Liver (tissue), 9 donors: ENCODE data around the gene DDX1. TPM values are rescaled to one million over a fixed set of nuclear protein-coding genes. Genes with fewer than 3 reads are reported as not detected.

Experiments
- DNase-seq: peaks from one replicate; pipeline ENCODE4 v3.0.0-alpha.2; 2017; ENCODE audit warnings: low spot score
- H3K27ac ChIP-seq, 2 donors: one replicate each; pipeline ENCODE4 v1.7.0; 2013; ENCODE audit warnings: inconsistent platforms in 2 of 2, low read length in 2 of 2, control low read depth in 1 of 2, low read depth in 1 of 2, mild to moderate bottlenecking in 1 of 2
- H3K27me3 ChIP-seq, 4 donors: one replicate each; pipeline versions ENCODE4 v1.6.1 to v1.7.0; 2013; ENCODE audit warnings: low read length in 3 of 4, inconsistent platforms in 1 of 4, mild to moderate bottlenecking in 1 of 4, moderate library complexity in 1 of 4; ENCODE audit not compliant: control insufficient read depth in 4 of 4, insufficient read depth in 4 of 4
- H3K36me3 ChIP-seq, 4 donors: one replicate each; pipeline versions ENCODE4 v1.6.1 to v1.7.0; 2013; ENCODE audit warnings: low read length in 3 of 4, mild to moderate bottlenecking in 3 of 4, low read depth in 1 of 4, moderate library complexity in 1 of 4; ENCODE audit not compliant: control insufficient read depth in 4 of 4, insufficient read depth in 3 of 4
- H3K4me1 ChIP-seq, 4 donors: one replicate each; pipeline versions ENCODE4 v1.6.1 to v1.7.0; 2013; ENCODE audit warnings: low read length in 3 of 4, mild to moderate bottlenecking in 3 of 4, moderate library complexity in 1 of 4; ENCODE audit not compliant: control insufficient read depth in 4 of 4, insufficient read depth in 4 of 4
- H3K4me3 ChIP-seq, 3 donors: one replicate each; pipeline versions ENCODE4 v1.6.1 to v1.7.0; 2013; ENCODE audit warnings: low read length in 3 of 3, control low read depth in 1 of 3, low read depth in 1 of 3, mild to moderate bottlenecking in 1 of 3
- H3K9ac ChIP-seq, 2 donors: one replicate each; pipeline ENCODE4 v1.7.0; 2013; ENCODE audit warnings: low read length in 2 of 2, mild to moderate bottlenecking in 2 of 2, moderate library complexity in 2 of 2, control low read depth in 1 of 2, low read depth in 1 of 2
- H3K9me3 ChIP-seq, 4 donors: one replicate each; pipeline versions ENCODE4 v1.6.1 to v1.7.0; 2013; ENCODE audit warnings: low read length in 3 of 4; ENCODE audit not compliant: control insufficient read depth in 4 of 4
- ATF3 ChIP-seq: IDR thresholded peaks from 2 replicates; pipeline ENCODE4 v1.6.1; 2016; ENCODE audit warnings: antibody characterized with exemption
- CTCF ChIP-seq: fragments of 150-350 bp; IDR thresholded peaks from 2 replicates; pipeline ENCODE4 v1.5.1; 2017; ENCODE audit warnings: improper control_type of control experiment, low read depth, low read length; ENCODE audit not compliant: missing input control
- FOXA1 ChIP-seq: IDR thresholded peaks from 2 replicates; pipeline ENCODE4 v1.6.1; 2016; ENCODE audit warnings: antibody characterized with exemption
- GABPA ChIP-seq, 2 donors: IDR thresholded peaks in 1 of 2; conservative IDR thresholded peaks in 1 of 2; 2 replicates each; pipeline ENCODE4 v1.6.1; 2016; ENCODE audit warnings: antibody characterized with exemption in 2 of 2, mild to moderate bottlenecking in 1 of 2, moderate library complexity in 1 of 2
- HNF4A ChIP-seq, 2 donors: conservative IDR thresholded peaks; 2 replicates each; pipeline ENCODE4 v1.6.1; 2016; ENCODE audit warnings: antibody characterized with exemption in 2 of 2, mild to moderate bottlenecking in 2 of 2
- HNF4G ChIP-seq: IDR thresholded peaks from 2 replicates; pipeline ENCODE4 v1.6.1; 2016; ENCODE audit warnings: antibody characterized with exemption
- JUND ChIP-seq, 2 donors: IDR thresholded peaks; 2 replicates each; pipeline ENCODE4 v1.6.1; 2016; ENCODE audit warnings: antibody characterized with exemption in 2 of 2
- MAX ChIP-seq: IDR thresholded peaks from 2 replicates; pipeline ENCODE4 v1.6.1; 2016; ENCODE audit warnings: antibody characterized with exemption
- NR2F2 ChIP-seq: IDR thresholded peaks from 2 replicates; pipeline ENCODE4 v1.6.1; 2016; ENCODE audit warnings: antibody characterized with exemption
- RAD21 ChIP-seq, 2 donors: IDR thresholded peaks; 2 replicates each; pipeline ENCODE4 v1.6.1; 2016; ENCODE audit warnings: antibody characterized with exemption in 2 of 2, mild to moderate bottlenecking in 2 of 2
- REST ChIP-seq: IDR thresholded peaks from 2 replicates; pipeline ENCODE4 v1.6.1; 2016; ENCODE audit warnings: antibody characterized with exemption, mild to moderate bottlenecking
- RXRA ChIP-seq, 2 donors: IDR thresholded peaks; 2 replicates each; pipeline ENCODE4 v1.6.1; 2017 to 2018; ENCODE audit warnings: antibody characterized with exemption in 2 of 2, mild to moderate bottlenecking in 1 of 2
- SP1 ChIP-seq: IDR thresholded peaks from 2 replicates; pipeline ENCODE4 v1.6.1; 2018; ENCODE audit warnings: antibody characterized with exemption, mild to moderate bottlenecking
- TAF1 ChIP-seq: conservative IDR thresholded peaks from 2 replicates; pipeline ENCODE4 v1.6.1; 2016; ENCODE audit warnings: antibody characterized with exemption, mild to moderate bottlenecking
- YY1 ChIP-seq: IDR thresholded peaks from 2 replicates; pipeline ENCODE4 v1.6.1; 2016; ENCODE audit warnings: antibody characterized with exemption, mild to moderate bottlenecking
- ZBTB33 ChIP-seq: IDR thresholded peaks from 2 replicates; pipeline ENCODE4 v1.6.1; 2016; ENCODE audit warnings: antibody characterized with exemption
- WGBS: extraction: QIAGEN DNeasy Blood & Tissue Kit; methylation state at CpG from one replicate; pipeline ENCODE4 v1.1.7; 2013; 5-methylcytosine and 5-hydroxymethylcytosine counted together
- polyA plus RNA-seq, 2 donors: library from polyadenylated mRNA; stranded (reverse) in 1 of 2; unstranded in 1 of 2; fragments of 200-250 nt in 1 of 2; fragments of >200 nt in 1 of 2; fragmentation: Nextera tagmentation in 1 of 2; extraction: Ambion mirVana in 1 of 2; gene quantifications; one replicate each; pipeline versions ENCODE4 v1.2.1 to v1.2.3, GENCODE V29; 2013 to 2015
- total RNA-seq, 2 donors: library from RNA; depleted of rRNA; stranded (reverse); fragments of >200 nt; gene quantifications; one replicate each; pipeline ENCODE4 v1.2.3, GENCODE V29; 2014
- donor health status: healthy.
- donor health status: healthy.
- donor health status: healthy.
- donor health status: healthy.
- donor health status: healthy.

DDX1 gene
- total and polyA plus RNA-seq, 4 donors = 31.7 to 43.9 (median 38.8) TPM

- TF ChIP-seq CTCF = no peak
- TF ChIP-seq NR2F2 = no peak
- no peak for TF ChIP-seq RXRA (IDR thresholded peaks at IDR 0.05)
- TF ChIP-seq HNF4A (conservative IDR thresholded peaks at IDR 0.05) = no peak
- TF ChIP-seq TAF1 = no peak
- TF ChIP-seq HNF4G = no peak
- no peak for TF ChIP-seq GABPA (IDR thresholded peaks at IDR 0.05 in 1 of 2, conservative IDR thresholded peaks at IDR 0.05 in 1 of 2)
- no peak for TF ChIP-seq SP1
- no peak for TF ChIP-seq YY1
- no peak for TF ChIP-seq JUND (IDR thresholded peaks at IDR 0.05)
- no peak for TF ChIP-seq ATF3
- TF ChIP-seq RAD21 (IDR thresholded peaks at IDR 0.05) = no peak
- no peak for TF ChIP-seq MAX
- TF ChIP-seq REST = no peak
- TF ChIP-seq FOXA1 = no peak
- TF ChIP-seq ZBTB33 = no peak
- Histone ChIP-seq H3K4me3 (no peak overlapping the region), H3K4me1 (peaks cover 3 to 18% (median 6%) of the 10 kb centered on the region in 4 donors), H3K27me3 (no peaks in the 10 kb centered on the region), H3K9ac (no peak overlapping the region), H3K36me3 (peaks cover 3 to 36% (median 34%) of the 10 kb centered on the region in 4 donors), H3K9me3 (no peaks in the 10 kb centered on the region), H3K27ac (no peak overlapping the region)
- WGBS = 81% methylated on average over 5 of the region's 5 CpGs
- no peak for DNase-seq
Observed at GRCh38 chr2:15594291-15595256, 2.9 kb downstream of the DDX1 start.
